Astrocyte (in vitro differentiated cells and primary cell): Measurements from ENCODE around the gene HLA-F.

Experiments used
- EZH2 ChIP-seq: IDR thresholded peaks from 2 replicates; pipeline ENCODE4 v1.6.1; 2012; ENCODE audit warnings: mild to moderate bottlenecking, low read length, inconsistent platforms; ENCODE audit not compliant: insufficient read depth
- TF ChIP-seq, protein P1 (sequence below): IDR thresholded peaks from 2 replicates; pipeline ENCODE4 v1.5.1; 2011; ENCODE audit warnings: low read depth, mild to moderate bottlenecking, inconsistent platforms, low read length, moderate library complexity; ENCODE audit not compliant: insufficient read depth

DNA sequence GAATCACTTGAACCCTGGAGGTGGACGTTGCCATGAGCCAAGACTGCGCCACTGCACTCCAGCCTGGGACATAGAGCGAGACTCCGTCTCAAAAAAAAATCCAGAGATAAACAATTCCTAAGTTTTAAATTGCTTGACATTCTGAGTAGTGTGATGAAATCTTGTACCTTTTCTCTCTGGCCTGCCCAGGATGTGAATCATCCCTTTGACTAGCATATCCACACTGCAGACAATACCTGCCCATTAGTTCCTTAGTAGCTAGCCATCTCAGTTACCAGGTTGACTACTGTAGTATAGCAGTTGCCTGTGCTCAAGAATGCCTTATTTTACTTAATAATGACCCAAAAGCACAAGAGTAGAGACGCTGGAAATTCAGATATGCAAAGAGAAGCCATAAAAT lies 45.1 kb upstream of the HLA-F start:
- TF ChIP-seq, protein P1, sequence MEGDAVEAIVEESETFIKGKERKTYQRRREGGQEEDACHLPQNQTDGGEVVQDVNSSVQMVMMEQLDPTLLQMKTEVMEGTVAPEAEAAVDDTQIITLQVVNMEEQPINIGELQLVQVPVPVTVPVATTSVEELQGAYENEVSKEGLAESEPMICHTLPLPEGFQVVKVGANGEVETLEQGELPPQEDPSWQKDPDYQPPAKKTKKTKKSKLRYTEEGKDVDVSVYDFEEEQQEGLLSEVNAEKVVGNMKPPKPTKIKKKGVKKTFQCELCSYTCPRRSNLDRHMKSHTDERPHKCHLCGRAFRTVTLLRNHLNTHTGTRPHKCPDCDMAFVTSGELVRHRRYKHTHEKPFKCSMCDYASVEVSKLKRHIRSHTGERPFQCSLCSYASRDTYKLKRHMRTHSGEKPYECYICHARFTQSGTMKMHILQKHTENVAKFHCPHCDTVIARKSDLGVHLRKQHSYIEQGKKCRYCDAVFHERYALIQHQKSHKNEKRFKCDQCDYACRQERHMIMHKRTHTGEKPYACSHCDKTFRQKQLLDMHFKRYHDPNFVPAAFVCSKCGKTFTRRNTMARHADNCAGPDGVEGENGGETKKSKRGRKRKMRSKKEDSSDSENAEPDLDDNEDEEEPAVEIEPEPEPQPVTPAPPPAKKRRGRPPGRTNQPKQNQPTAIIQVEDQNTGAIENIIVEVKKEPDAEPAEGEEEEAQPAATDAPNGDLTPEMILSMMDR, result no peak
- TF ChIP-seq EZH2, result no peak
